Measurements from ENCODE around the gene HTT-AS. TPM values are rescaled to one million over a fixed set of nuclear protein-coding genes. Genes with fewer than 3 reads are reported as not detected.

The HTT-AS gene
- total RNA-seq, 2 donors from 2014 or later: not detected

GRCh38 chr4:3077796-3078195, 3.5 kb upstream of the HTT-AS start:
- Histone ChIP-seq H3K36me3 (no peaks in the 10 kb centered on the region), H3K27ac (no peak overlapping the region), H3K4me1 (peaks cover 0 to 28% of the 10 kb centered on the region in 2 donors), H3K4me3 (no peak overlapping the region), H3K27me3 (no peaks in the 10 kb centered on the region), H3K9me3 (no peaks in the 10 kb centered on the region)
- DNase-seq (ENCODE audit: low spot score): no peak
- no peak for TF ChIP-seq CTCF (IDR thresholded peaks at IDR 0.05)

GRCh38 chr4:3075652-3075981, 1.3 kb upstream of the HTT-AS start:
- TF ChIP-seq CTCF (IDR thresholded peaks at IDR 0.05): no peak
- no peaks in the 10 kb centered on the region for H3K27me3 ChIP-seq
- H3K27ac ChIP-seq: peak overlapping the region; percentile 86 to 88
- no peak for DNase-seq (ENCODE audit: low spot score)
- peaks cover 0 to 28% of the 10 kb centered on the region in 2 donors for H3K4me1 ChIP-seq
- H3K36me3 ChIP-seq: no peaks in the 10 kb centered on the region
- no peaks in the 10 kb centered on the region for H3K9me3 ChIP-seq
- peak overlapping the region; percentile 84 to 86 for H3K4me3 ChIP-seq

- DNase-seq (ENCODE audit: low spot score): no peak
- peak overlapping the region; percentile 84 to 86 for H3K4me3 ChIP-seq
- no peak for TF ChIP-seq CTCF (IDR thresholded peaks at IDR 0.05)
- H3K9me3 ChIP-seq: no peaks in the 10 kb centered on the region
- peak overlapping the region; percentile 86 to 88 for H3K27ac ChIP-seq
- peaks cover 0 to 26% of the 10 kb centered on the region in 2 donors for H3K4me1 ChIP-seq
- H3K27me3 ChIP-seq: no peaks in the 10 kb centered on the region
- no peaks in the 10 kb centered on the region for H3K36me3 ChIP-seq
These were observed 711 bp upstream of the HTT-AS start for GRCh38 chr4:3074846-3075651.

GRCh38 chr4:3073158-3074077, 920 bp downstream of the HTT-AS start:
- H3K9me3 ChIP-seq: no peaks in the 10 kb centered on the region
- peak overlapping the region; percentile 52 to 84 for H3K4me3 ChIP-seq
- TF ChIP-seq CTCF (IDR thresholded peaks at IDR 0.05): no peak
- no peak for DNase-seq (ENCODE audit: low spot score)
- peak overlapping the region; percentile 52 to 70 for H3K27ac ChIP-seq
- peaks cover 0 to 22% of the 10 kb centered on the region in 2 donors for H3K4me1 ChIP-seq
- H3K36me3 ChIP-seq: no peaks in the 10 kb centered on the region
- no peaks in the 10 kb centered on the region for H3K27me3 ChIP-seq

- Histone ChIP-seq H3K36me3 (no peaks in the 10 kb centered on the region), H3K27ac (no peak overlapping the region), H3K27me3 (no peaks in the 10 kb centered on the region), H3K9me3 (no peaks in the 10 kb centered on the region), H3K4me3 (no peak overlapping the region), H3K4me1 (peaks cover 0 to 22% of the 10 kb centered on the region in 2 donors)
- no peak for TF ChIP-seq CTCF (IDR thresholded peaks at IDR 0.05)
- no peak for DNase-seq (ENCODE audit: low spot score)
These were observed 2.5 kb downstream of the HTT-AS start for GRCh38 chr4:3071811-3072210.
